ENCODE results near the gene SSBP3. TPM values are rescaled to one million over a fixed set of nuclear protein-coding genes. Genes with fewer than 3 reads are reported as not detected.
A peak's percentile ranks its signal among the peaks of the same experiment; 100 is the strongest.

SSBP3 gene
- total and polyA plus RNA-seq, 9 of the 15 experiments (the other 6 are each of a cell fraction or from before 2014, with no cell fraction given): 8.7 to 108 (median 33.8) TPM

DNA sequence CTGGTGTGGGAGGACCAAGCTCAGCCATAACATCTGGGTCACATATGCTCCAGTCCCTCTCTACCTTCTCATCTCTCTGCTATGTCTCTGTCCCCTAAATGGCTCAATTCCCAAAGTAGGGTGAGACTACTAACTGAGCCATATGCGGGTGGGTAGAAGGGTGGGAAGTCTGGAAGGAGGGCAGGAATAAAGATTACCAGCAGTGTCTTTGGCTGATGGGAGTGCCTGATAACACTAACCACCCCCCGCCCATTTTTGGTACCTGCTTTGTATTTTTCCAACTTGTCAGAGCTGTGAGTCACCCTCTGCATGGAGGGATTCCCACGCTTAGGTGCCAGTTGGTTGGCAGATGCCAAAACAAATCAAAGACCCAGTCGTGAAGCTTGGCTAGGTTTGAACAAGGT is 14.9 kb upstream of the SSBP3 start (continued):
- TF ChIP-seq HMBOX1 (IDR thresholded peaks at IDR 0.05) (peak; percentile 81), NR3C1 (CRISPR knock-in tag; IDR thresholded peaks at IDR 0.05) (no peak), NELFE (IDR thresholded peaks at IDR 0.05; ENCODE audit: insufficient read depth, insufficient read length) (no peak), GTF2F1 (IDR thresholded peaks at IDR 0.05; ENCODE audit: low read depth, low read length) (no peak), HCFC1 (IDR thresholded peaks at IDR 0.05; ENCODE audit: low read depth, low read length) (no peak), MGA (IDR thresholded peaks at IDR 0.05) (no peak), ZBTB1 (CRISPR knock-in tag; IDR thresholded peaks at IDR 0.05; ENCODE audit: borderline replicate concordance, low read depth) (no peak), MCM3 (IDR thresholded peaks at IDR 0.05) (no peak)
